GM18868 (cell line): ENCODE data around the gene SIDT2.
"Not testable (repeated sequence)": the region's sequence is repeated elsewhere in the genome, so short reads cannot be mapped to it uniquely, and the experiment has no call there.

Source experiments
- ATAC-seq: cut with Tn5 transposase; IDR thresholded peaks from one replicate; pipeline ENCODE4 v1.9.1; 2021; ENCODE audit warnings: mild to moderate bottlenecking, moderate library complexity; ENCODE audit not compliant: unreplicated experiment

SIDT2 gene

DNA sequence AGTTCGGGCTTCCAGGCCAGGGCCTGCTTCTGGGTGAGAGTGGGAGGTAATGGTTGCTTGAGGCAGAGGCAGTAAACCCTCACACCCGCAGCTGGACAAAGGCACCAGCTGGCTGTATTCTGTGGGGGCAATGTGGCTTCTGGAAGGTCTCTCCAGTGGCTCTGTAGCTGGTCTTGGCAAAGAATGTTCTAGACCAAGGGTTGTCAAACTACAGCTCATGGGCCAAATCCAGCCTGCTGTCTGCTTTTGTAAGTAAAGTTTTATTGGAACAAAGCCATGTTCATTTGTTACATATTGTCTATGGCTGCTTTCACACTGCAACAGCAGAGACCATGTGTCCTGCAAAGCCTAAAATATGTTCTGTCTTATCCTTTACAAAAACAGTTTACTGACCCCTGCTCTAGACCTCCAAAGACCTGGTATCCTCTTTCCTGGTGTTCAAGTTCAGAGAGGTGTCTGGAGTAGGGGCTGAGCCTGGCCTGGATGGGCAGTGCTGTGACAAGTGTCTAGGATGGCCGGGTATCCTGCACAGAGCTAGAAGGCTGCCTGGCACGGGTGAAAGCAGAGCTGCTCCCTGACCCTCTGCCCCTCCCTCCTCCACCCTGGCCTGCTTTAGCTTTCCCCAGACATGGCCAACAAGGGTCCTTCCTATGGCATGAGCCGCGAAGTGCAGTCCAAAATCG lies 24.0 kb downstream of the SIDT2 start:
- no peak for ATAC-seq

DNA sequence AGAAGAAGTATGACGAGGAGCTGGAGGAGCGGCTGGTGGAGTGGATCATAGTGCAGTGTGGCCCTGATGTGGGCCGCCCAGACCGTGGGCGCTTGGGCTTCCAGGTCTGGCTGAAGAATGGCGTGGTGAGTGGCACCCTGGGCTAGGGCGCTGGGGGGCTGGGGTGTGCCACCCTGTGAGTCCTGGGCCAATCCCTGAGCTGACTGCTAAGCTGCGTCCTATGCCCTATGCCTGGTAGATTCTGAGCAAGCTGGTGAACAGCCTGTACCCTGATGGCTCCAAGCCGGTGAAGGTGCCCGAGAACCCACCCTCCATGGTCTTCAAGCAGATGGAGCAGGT lies 24.5 kb downstream of the SIDT2 start:
- ATAC-seq = no peak

- ATAC-seq = no peak
Measured at GRCh38 chr11:117204283-117205080, 25.9 kb downstream of the SIDT2 start.

- ATAC-seq = no peak
Measured at GRCh38 chr11:117205211-117205818, 26.8 kb downstream of the SIDT2 start.

GRCh38 chr11:117206111-117206510 lies 27.6 kb downstream of the SIDT2 start:
- not testable (repeated sequence) for ATAC-seq

DNA sequence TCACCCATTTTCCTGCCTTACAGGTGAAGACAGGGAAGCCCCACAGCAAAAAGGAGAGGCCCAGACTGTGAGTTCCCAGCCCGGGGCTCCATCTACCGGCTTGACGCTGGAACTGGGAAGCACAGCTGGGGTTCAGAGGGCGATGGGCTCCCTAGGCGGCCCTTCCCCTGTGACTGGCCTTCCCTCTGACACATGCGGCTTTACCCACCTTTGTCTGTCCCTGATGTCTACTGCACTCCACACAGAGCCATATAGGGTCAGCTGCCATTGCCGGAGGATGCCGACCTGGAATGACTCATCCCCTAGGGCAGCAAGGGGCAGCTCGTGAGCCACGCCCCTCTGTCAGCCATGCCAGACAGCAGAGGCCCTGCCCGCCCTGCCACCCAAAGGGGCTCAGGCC lies 28.3 kb downstream of the SIDT2 start:
- not testable (repeated sequence) for ATAC-seq

- ATAC-seq = not testable (repeated sequence)
Measured at GRCh38 chr11:117207481-117207880, 28.9 kb downstream of the SIDT2 start.

DNA sequence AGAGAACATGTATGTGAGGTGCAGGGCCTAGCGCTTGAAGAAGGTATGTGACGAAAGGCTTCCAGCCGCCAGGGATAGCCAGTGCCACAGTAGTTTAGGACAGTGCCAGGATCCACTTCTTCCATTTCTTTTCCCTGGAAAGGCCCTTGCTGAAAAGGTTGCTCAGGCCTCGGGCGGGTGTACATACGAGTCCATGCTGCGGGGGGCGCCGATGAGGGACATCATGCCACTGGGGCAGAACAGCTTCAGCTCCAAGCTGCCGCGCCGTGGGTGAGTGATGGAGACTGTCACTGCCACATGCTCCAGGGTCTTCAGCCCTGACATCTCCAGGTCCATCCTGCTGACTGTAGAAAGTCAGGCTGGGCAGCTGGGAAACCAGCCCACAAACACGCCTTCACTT lies 30.2 kb downstream of the SIDT2 start:
- not testable (repeated sequence) for ATAC-seq

DNA sequence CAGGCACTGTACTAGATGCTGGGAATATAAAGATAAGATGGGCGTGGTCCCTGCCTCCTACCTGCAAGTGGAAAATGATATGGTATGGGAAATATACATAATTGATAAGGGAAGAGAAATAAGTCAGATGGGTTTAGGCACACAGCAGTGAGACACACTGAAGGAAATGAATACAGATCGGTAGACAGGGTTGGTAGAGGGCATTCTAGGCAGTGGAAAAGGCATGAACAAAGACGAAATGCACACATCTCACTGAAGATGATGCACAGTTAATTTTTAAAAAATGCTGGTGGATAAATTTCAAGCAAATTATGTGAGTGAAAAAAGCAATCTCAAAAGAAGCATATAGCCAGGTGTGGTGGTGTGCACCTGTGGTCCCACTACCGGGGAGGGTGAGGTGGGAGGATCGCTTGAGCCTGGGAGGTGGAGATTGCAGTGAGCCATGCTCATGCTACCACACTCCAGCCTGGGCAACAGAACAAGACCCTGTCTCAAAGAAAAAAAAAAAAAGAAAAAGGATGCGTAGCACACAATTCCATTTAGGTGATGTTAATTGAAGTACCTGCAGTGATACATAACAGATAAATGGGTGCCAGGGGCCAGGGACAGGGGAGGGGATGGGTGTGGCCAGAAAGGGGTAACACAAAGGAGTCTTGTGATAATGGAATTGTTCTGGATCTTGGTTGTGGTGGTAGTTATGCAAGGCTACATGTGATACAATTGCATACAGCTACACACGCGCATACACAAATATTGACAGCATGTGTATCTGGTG lies 31.0 kb downstream of the SIDT2 start:
- not testable (repeated sequence) for ATAC-seq

- ATAC-seq = no peak
Measured at GRCh38 chr11:117210620-117211019, 32.1 kb downstream of the SIDT2 start.

- no peak for ATAC-seq
Measured at GRCh38 chr11:117212697-117213355, 34.3 kb downstream of the SIDT2 start.

GRCh38 chr11:117214404-117215110 lies 36.0 kb downstream of the SIDT2 start:
- no peak for ATAC-seq

- ATAC-seq = no peak
Measured at GRCh38 chr11:117217141-117218084, 38.9 kb downstream of the SIDT2 start.

DNA sequence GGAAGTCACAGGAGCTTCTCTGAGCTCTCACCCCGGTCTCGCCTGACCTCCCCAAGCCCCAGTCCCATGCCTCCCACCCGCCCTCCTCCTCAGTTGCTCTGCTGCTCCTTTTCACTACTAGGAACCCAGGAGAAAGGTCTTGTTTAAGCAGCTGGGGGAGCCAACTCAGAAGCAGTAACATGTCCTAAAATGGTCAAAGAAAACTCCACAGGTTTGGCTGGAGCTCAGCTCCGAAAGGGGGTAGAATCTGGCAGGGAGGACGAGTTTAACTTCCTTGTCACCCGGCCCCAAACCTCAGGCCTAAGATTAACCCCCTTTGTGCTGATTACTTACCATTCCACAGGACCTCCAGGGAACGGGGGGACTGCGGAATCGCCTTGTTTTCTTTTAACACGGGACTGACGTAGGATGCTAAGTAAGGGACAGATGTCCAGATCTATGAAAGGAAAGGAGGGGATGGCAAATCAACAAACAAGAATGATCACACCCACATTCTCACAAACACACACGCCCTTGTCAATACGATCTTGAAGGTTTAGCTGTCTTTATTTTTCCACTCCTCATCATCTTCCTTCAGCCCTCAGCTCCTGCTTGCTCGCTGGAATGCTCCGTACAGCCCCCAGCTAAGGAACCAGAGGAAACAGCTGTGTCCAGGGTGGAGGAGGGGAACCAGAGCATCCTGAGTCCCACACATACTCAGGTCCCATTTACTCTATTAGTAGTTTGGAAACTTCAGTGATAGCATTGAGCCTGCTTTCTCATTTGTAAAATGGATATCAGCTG lies 39.8 kb downstream of the SIDT2 start:
- no peak for ATAC-seq

DNA sequence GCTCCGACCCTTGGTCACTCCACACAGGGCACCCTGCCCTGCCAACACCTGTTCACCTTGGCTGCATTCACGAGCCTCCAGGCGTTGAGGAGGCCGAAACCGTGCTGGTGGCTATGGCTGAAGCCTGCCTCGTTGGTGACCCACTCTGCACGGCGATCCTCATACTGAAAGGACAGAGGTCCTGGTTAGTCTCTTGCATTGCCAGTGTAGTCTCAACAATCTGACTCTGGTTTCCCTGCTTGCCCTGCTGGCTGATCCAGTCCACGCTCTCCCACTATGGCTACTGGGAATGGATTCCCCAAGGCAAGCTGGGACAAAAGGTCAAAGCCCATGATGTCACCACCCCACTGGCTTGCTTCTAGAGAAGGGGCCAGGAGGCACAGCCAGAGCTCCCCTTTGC lies 40.5 kb downstream of the SIDT2 start:
- ATAC-seq = no peak

DNA sequence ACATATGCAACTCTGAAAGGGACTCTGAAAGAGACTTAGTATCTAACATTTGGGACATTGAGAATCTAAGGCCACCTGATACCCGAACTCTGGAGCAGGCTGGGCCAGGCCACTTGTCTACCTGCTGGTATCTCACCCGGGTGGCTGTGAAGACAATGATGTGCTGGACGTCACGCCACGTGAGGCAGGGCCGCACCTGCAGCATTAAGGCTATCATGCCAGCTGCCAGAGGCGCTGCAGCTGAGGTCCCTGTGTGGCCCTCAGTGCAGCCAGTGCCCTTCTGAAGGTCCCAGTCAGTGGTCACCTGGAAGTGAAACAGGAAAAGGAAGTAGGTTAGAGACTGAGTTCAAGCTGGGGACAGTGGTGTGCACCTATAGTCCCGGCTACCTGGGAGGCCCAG lies 40.9 kb downstream of the SIDT2 start:
- ATAC-seq = no peak

- ATAC-seq = no peak
Measured at GRCh38 chr11:117219995-117220394, 41.5 kb downstream of the SIDT2 start.

- no peak for ATAC-seq
Measured at GRCh38 chr11:117220568-117220967, 42.0 kb downstream of the SIDT2 start.
